GM18519 (cell line): ENCODE data around the gene EPS8L2.

Source experiments
- ATAC-seq: cut with Tn5 transposase; IDR thresholded peaks from one replicate; pipeline ENCODE4 v1.9.1; 2021; ENCODE audit warnings: mild to moderate bottlenecking, moderate library complexity; ENCODE audit not compliant: unreplicated experiment, low FRiP score

The EPS8L2 gene

GRCh38 chr11:705646-706438, at the start of gene EPS8L2:
EPS8L2 (plus strand) TSS chr11:706231; CDS start chr11:709408, 3,177 bp downstream.
- ATAC-seq = no peak

GRCh38 chr11:656426-656825, 49.6 kb upstream of the EPS8L2 start:
- ATAC-seq = no peak

DNA sequence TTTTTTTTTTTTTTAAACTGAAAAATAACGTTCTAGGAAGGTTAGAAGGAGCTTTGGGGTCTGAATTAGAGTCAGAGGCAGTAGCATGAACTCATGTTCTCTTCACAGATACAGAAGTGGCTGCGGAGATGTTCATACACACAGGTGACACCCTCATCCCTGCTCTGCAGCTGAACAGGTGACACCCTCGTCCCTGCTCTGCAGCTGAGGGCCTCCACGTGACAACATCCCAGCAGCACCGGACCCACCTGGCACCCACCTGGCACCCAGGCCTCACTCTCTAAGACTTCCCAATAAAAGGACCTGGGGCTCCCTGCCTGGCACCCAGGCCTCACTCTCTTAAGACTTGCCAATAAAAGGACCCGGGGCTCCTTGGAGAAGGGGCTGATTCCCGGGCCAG, 49.2 kb upstream of the EPS8L2 start:
- ATAC-seq = no peak

DNA sequence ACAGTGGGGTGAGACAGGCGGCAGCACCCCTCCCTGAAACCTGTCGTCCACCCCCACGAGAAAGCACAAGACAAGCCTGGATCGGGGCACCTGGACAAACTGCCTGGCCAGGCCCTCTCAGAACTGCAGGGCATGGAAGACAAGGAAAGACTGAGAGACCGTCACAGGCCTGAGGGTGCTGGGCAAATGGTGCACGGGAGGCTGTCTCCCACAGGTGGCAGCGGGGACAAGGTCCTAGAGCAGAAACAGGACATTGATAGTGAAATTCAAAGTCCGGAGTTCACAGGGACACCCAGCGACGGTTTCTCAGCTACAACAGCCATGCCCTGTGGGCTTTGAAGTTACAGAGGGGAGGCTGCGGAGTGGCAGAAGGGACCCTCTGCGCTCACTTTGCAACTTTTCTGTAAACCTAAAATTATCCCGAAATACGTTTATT, 48.3 kb upstream of the EPS8L2 start:
- no peak for ATAC-seq

DNA sequence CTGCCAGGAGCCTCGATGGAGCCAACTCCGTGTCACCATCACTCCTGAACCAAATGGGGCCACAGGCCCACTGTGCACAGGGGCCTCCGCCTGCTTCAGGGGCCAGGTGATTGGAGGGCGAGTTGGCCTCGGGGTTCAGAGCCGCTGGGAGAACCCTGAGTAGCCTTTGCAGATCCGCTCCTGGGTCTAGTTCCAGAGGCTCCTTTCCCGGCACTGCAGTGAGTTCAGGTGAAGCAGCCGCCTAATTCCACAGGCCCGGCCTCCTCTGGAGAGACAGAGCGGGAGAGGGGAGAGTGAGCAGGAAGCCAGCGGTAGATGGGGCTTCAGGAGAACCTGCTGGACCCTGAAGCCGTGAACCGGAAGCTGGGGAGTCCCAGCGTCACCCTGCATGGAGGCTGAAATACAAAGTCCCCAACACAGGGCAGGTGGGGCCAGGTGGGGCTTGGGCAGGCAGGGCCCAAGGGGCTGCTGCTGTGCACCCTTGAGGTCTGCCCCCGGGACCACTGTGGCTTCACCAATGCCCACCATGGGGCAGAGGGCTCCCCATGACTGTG, 46.4 kb upstream of the EPS8L2 start:
- ATAC-seq = no peak

- no peak for ATAC-seq
These were observed 45.8 kb upstream of the EPS8L2 start for GRCh38 chr11:660281-660680.

DNA sequence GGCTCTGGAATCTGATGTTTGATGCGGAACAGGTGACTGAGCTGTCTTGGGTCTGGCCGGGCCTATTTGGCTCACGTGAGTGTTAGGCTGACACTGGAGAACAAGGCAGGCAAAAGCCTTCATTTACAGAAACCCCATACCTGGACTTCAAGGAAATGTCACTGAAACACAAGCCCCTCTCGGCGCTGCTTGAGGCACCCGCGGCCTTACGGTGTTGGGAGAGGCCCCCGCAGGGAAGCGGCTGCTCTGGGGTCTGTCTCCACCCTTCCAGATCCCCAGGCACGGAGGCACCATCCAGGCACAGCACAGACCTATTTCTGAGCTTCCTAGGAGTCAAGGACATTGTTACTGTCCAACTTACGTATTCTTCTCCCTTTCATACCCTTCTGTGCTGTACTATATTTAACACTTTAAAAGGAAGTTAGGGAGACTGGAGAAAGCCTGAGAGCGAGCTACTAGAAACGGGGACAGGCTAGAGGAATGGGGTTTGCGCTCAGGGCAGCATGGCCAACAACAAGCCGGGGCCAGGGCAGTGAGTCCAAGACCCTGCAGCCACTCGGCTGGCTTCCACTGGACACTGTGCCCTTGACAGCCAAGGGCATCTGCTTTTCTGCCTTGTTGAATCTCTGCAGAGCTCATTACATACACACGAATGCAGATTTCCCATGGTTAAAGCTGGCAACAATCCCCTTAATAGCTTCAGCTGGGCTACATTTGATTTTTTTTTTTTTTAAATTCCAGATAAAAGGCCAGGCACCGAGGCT, 45.2 kb upstream of the EPS8L2 start:
- no peak for ATAC-seq

DNA sequence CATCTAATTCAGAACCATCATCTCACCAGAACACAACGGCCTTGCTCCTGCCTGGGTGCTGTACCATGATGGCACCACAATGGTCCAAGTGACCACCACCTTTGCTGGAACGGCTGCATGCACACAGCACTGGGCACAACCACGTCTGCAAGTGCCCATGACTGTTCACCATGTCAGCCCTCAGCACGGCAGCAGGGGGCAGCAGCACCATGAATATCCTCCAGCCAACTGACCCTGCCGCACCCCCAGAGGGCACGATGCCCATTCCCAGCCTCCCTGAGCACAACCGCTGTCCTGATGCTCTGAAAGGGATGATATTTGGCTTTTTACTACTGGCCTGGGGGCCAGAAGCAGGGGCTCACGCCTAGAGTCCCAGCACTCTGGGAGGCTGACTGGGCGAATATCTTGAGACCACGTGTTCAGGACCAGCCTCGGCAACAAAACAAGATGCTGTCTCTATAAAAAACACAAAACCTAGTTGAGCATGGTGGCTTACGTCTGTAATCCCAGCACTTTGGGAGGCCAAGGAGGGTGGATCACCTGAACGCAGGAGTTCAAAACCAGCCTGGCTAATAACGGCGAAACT, 43.2 kb upstream of the EPS8L2 start:
- ATAC-seq = no peak

DNA sequence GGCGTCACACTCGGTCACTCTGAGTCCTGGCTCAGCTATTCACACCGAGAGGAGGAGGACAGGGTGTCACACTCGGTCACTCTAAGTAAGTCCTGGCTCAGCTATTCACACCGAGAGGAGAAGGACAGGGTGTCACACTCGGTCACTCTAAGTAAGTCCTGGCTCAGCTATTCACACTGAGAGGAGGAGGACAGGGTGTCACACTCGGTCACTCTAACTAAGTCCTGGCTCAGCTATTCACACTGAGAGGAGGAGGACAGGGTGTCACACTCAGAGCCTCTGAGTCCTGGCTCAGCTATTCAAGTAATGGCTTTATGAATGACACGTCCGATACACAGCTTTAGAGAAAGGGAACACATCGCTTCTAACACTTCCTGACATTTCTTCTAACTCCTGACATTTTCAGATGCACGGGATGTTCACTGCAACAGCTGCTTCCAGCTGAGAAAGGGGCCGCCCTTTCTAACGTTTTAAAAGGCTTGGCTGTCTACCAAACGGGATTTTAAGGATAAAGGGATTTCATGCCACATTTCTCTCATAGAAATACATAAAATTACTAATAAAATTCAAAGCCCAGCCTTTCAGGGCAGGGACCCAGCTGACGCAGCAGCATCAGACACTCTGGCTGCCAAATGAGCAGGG, 40.8 kb upstream of the EPS8L2 start:
- no peak for ATAC-seq

- ATAC-seq = no peak
These were observed 40.2 kb upstream of the EPS8L2 start for GRCh38 chr11:665704-666281.

DNA sequence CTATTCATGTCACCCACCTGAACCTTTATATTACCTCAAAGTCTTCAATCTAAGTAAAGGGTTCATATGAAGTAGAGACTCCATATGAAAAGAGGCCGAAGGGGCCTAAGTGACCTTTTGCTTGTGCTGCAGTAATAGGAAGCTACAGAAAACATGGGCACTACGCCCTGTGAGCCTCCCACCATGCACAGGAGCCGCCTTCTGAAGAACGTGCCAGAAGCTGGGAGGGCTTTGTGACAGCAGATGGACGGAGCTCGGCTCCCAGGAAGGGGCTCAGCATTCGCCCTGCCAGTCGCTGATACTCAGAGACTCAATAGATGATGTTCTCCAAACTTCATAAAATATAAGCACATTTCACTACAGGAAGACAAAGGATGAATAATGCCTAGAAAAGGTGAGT, 32.2 kb upstream of the EPS8L2 start:
- no peak for ATAC-seq

- no peak for ATAC-seq
These were observed 31.6 kb upstream of the EPS8L2 start for GRCh38 chr11:674406-674805.

- ATAC-seq = no peak
These were observed 27.7 kb upstream of the EPS8L2 start for GRCh38 chr11:678297-678696.

DNA sequence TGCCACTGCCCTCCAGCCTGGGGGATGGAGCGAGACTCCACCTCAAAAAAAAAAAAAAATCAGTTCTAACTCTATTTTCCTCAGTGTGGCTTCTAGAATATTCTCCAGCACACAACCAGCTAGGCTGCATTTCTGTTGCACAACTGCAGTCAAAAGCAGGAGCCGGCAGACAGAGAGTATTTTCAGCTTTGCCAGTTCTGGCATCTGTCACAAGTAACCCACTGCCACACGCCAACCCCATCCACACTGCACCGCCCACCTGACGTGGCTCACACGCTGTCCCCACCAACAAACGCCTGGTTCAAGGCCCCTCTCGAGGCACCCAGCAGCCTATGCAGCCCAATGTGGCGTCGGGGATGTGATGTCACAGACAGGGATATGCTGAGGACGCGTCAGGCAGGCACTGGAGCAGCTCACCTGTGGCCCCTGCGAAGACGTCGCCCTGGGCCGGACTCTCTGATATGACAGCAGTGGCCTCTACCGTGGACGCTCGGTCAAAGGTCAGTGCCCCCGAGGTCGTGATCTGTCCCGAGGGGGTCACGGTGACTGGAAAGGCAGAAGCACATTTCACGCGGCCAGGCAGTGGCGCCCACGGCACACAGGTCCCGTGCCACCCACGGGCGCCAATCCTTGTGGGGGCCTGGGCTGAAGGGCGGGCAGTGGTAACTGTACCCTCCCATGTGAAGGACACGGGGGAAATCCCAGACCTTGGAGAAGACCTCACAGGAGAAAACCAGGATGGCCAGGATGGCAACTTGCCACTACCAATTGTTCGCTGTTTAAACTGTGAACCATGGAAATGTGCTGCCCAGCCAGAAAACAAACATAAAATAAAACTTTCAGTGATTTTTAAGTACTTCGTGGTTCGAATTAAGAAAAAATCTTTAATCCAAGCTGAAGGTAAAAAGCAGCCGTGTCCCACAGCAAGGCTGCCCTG, 26.5 kb upstream of the EPS8L2 start:
- ATAC-seq = no peak

- ATAC-seq = no peak
These were observed 25.6 kb upstream of the EPS8L2 start for GRCh38 chr11:680476-680875.

DNA sequence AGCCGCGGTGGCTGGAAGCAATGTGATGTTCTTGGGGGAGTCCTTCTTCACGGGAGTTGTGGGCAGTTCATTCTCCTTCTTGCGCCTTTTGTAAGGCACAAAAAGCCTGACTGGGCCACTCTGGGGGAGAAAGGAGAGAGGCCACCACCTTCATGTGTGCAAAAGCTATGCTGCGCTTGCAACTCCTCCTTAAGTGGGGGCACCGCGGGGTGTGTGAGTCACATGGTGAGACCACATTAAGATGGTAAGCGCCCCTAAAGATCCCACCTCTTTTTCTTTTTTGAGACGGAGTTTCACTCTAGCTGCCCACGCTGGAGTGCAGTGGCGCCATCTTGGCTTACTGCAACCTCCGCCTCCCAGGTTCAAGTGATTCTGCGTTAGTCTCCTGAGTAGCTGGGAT, 25.1 kb upstream of the EPS8L2 start:
- no peak for ATAC-seq

- ATAC-seq = no peak
These were observed 19.4 kb upstream of the EPS8L2 start for GRCh38 chr11:686451-687243.

GRCh38 chr11:687751-688150, 18.3 kb upstream of the EPS8L2 start:
- no peak for ATAC-seq

GRCh38 chr11:688681-689080, 17.4 kb upstream of the EPS8L2 start:
- ATAC-seq = no peak
